ENCODE results near the gene JPH2. TPM values are rescaled to one million over a fixed set of nuclear protein-coding genes. Genes with fewer than 3 reads are reported as not detected.

Gene JPH2
- total RNA-seq, 1 donor from 2014 or later: 86.7 TPM

DNA sequence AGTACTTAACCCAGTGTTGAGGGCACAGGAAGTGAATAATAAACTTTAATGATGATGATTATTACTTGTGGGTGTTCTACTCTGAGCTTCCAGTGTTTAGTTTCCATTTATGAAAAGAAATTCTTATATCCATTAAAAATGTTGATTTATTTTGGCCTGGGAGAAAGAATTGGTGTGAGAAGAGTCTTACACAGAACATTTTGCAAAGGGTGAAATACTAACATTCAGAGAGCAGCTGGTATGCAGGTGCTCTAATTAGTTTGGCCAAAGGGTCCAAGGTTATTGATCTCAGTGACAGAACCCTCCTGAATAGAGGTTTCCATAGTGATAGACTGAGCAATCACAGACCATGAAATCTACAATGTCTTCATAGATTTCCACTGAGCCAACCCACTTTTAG lies 19.1 kb upstream of the JPH2 start:
- intact Hi-C loops (cut with DNase I): no loop called here
- no peaks in the 10 kb centered on the region for H3K27me3 ChIP-seq
- DNase-seq (ENCODE audit: low spot score in 2 of 2): no peak
- TF ChIP-seq, protein P1, sequence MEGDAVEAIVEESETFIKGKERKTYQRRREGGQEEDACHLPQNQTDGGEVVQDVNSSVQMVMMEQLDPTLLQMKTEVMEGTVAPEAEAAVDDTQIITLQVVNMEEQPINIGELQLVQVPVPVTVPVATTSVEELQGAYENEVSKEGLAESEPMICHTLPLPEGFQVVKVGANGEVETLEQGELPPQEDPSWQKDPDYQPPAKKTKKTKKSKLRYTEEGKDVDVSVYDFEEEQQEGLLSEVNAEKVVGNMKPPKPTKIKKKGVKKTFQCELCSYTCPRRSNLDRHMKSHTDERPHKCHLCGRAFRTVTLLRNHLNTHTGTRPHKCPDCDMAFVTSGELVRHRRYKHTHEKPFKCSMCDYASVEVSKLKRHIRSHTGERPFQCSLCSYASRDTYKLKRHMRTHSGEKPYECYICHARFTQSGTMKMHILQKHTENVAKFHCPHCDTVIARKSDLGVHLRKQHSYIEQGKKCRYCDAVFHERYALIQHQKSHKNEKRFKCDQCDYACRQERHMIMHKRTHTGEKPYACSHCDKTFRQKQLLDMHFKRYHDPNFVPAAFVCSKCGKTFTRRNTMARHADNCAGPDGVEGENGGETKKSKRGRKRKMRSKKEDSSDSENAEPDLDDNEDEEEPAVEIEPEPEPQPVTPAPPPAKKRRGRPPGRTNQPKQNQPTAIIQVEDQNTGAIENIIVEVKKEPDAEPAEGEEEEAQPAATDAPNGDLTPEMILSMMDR (IDR thresholded peaks at IDR 0.05): no peak
- peaks cover 12 to 28% of the 10 kb centered on the region in 2 donors for H3K36me3 ChIP-seq
- H3K27ac ChIP-seq: peak overlapping the region in 1 of 2 donors; percentile 8
- no peaks in the 10 kb centered on the region for H3K9me3 ChIP-seq
- H3K4me3 ChIP-seq: no peak overlapping the region
- H3K4me1 ChIP-seq: peaks cover 0 to 45% of the 10 kb centered on the region in 2 donors

DNA sequence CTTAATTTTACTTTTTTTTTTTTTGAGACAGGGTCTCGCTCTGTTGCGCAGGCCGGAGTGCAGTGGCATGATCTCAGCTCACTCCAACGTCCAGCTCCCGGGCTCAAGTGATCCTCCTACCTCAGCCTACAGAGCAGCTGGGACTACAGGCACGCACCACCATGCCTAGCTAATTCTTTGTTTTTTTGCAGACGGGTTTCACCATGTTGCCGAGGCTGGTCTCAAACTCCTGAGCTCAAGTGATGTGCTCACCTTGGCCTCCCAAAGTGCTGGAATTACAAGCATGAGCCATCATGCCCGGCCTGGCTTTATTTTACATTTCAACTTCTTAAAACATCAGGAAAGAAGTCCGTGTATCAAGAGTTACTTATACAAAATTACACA lies 17.8 kb upstream of the JPH2 start:
- Histone ChIP-seq H3K36me3 (peaks cover 19 to 36% of the 10 kb centered on the region in 2 donors), H3K4me3 (no peak overlapping the region), H3K27me3 (no peaks in the 10 kb centered on the region), H3K27ac (peak overlapping the region; percentile 63 to 66), H3K9me3 (no peaks in the 10 kb centered on the region), H3K4me1 (peaks cover 4 to 45% of the 10 kb centered on the region in 2 donors)
- TF ChIP-seq, protein P1 (IDR thresholded peaks at IDR 0.05): no peak
- DNase-seq (ENCODE audit: low spot score in 2 of 2): no peak
- intact Hi-C loops (cut with DNase I): no loop called here

DNA sequence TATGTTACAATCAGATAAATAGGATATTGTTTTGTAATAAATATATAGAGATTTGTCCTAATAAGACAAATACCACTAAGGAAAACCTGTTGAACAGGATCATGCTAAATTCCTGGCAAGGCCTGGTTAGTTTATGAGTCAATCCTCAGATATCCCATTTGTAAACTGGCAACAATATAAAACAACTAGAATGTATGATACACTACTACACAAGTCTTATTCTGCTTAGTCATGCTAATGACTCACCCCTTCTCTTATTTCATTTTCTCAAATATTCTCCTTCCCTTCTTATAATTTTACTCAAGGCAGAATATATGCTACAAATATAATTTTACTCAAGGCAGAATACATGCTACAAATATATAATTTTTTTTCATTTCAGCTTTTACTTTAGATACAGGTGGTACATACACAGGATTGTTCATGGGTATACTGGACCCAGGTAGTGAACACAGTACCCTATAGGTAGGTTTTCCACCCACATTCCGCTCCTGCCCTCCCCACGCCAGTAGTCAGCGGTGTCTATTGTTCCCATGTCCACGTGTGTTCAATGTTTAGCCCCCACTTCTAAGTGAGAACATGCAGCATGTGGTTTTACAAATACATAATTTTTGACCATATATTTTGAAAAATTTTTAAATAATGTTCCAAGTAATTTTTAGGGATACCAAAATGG lies 17.3 kb upstream of the JPH2 start:
- peak overlapping the region; percentile 63 to 66 for H3K27ac ChIP-seq
- H3K4me1 ChIP-seq: peaks cover 4 to 41% of the 10 kb centered on the region in 2 donors
- no peak overlapping the region for H3K4me3 ChIP-seq
- H3K36me3 ChIP-seq: peaks cover 24 to 41% of the 10 kb centered on the region in 2 donors
- TF ChIP-seq, protein P1 (IDR thresholded peaks at IDR 0.05): no peak
- DNase-seq (ENCODE audit: low spot score in 2 of 2): no peak
- H3K9me3 ChIP-seq: no peaks in the 10 kb centered on the region
- H3K27me3 ChIP-seq: no peaks in the 10 kb centered on the region
- intact Hi-C loops (cut with DNase I): no loop called here

GRCh38 chr20:44203161-44203560 lies 16.2 kb upstream of the JPH2 start:
- Histone ChIP-seq H3K27ac (peak overlapping the region; percentile 2 to 53), H3K27me3 (no peaks in the 10 kb centered on the region), H3K9me3 (no peaks in the 10 kb centered on the region), H3K4me3 (no peak overlapping the region), H3K4me1 (peaks cover 4 to 30% of the 10 kb centered on the region in 2 donors), H3K36me3 (peaks cover 33 to 52% of the 10 kb centered on the region in 2 donors)
- intact Hi-C loops (cut with DNase I): no loop called here
- TF ChIP-seq, protein P1 (IDR thresholded peaks at IDR 0.05): no peak
- DNase-seq (ENCODE audit: low spot score in 2 of 2): no peak

DNA sequence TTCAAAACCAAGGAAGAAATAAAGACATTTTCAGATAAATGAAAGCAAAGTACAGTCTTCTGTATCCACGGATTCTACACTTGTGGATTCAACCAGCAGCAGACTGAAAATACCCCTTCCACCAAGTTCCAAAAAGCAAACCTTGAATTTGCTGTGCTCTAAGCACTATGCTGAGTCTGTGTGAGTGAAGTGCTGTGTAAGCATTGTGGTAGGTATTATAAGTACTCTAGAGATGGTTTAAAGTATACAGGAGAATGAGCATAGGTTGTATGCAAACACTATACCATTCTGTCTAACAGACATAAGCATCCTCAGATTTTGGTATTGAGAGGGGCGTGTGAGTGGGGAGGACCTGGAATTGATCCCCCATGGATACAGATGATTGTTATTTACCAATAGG lies 14.0 kb upstream of the JPH2 start:
- intact Hi-C loops (cut with DNase I): no loop called here
- TF ChIP-seq, protein P1 (IDR thresholded peaks at IDR 0.05): no peak
- Histone ChIP-seq H3K27me3 (no peaks in the 10 kb centered on the region), H3K4me1 (peaks cover 4 to 15% of the 10 kb centered on the region in 2 donors), H3K27ac (peak overlapping the region in 1 of 2 donors; percentile 34), H3K4me3 (no peak overlapping the region), H3K36me3 (peaks cover 46 to 68% of the 10 kb centered on the region in 2 donors), H3K9me3 (no peaks in the 10 kb centered on the region)
- no peak for DNase-seq (ENCODE audit: low spot score in 2 of 2)
